ENCODE data around the gene SLC25A2. TPM values are rescaled to one million over a fixed set of nuclear protein-coding genes. Genes with fewer than 3 reads are reported as not detected.

Gene SLC25A2
- total and polyA plus RNA-seq, 2 of the 13 experiments (the other 11 are each of a cell fraction or from before 2014, with no cell fraction given): 0.13 TPM; not detected in 1

- TF ChIP-seq BORCS8-MEF2B (CRISPR knock-in tag; IDR thresholded peaks at IDR 0.05) (peak; percentile 88), LBX2 (CRISPR knock-in tag; IDR thresholded peaks at IDR 0.05; ENCODE audit: borderline replicate concordance) (peak; percentile 46; the same call in 1 of the 2 replicates), ZBTB42 (CRISPR knock-in tag; IDR thresholded peaks at IDR 0.05) (0 out of 2 replicates have a peak, but pooled peaks have one; percentile 33), TBP (CRISPR knock-in tag; IDR thresholded peaks at IDR 0.05) (no peak), AKAP8 (CRISPR knock-in tag; IDR thresholded peaks at IDR 0.05) (no peak; the same call in 1 of the 2 replicates), CC2D1A (CRISPR knock-in tag; IDR thresholded peaks at IDR 0.05) (no peak), PPARG (CRISPR knock-in tag; conservative IDR thresholded peaks at IDR 0.05) (no peak), BCL6 (CRISPR knock-in tag; IDR thresholded peaks at IDR 0.05) (0 out of 2 replicates have a peak, but pooled peaks have one; percentile 27), MXD1 (CRISPR knock-in tag; IDR thresholded peaks at IDR 0.05) (no peak), MYPOP (CRISPR knock-in tag; IDR thresholded peaks at IDR 0.05) (no peak), CBX5 (CRISPR knock-in tag; IDR thresholded peaks at IDR 0.05; ENCODE audit: borderline replicate concordance) (peak; percentile 26; the same call in 1 of the 2 replicates), ZNF619 (CRISPR knock-in tag; IDR thresholded peaks at IDR 0.05) (peak; percentile 39), PHB2 (IDR thresholded peaks at IDR 0.05; ENCODE audit: partially characterized antibody) (no peak), TAF15 (IDR thresholded peaks at IDR 0.05; ENCODE audit: low read depth, low read length, poor library complexity, severe bottlenecking) (no peak), YEATS4 (CRISPR knock-in tag; IDR thresholded peaks at IDR 0.05; ENCODE audit: borderline replicate concordance) (peak; percentile 60), HMGXB3 (CRISPR knock-in tag; IDR thresholded peaks at IDR 0.05; ENCODE audit: borderline replicate concordance) (no peak), ZC3H13 (CRISPR knock-in tag; IDR thresholded peaks at IDR 0.05) (peak; percentile 77; the same call in 1 of the 2 replicates), ZNF660 (CRISPR knock-in tag; IDR thresholded peaks at IDR 0.05; ENCODE audit: borderline replicate concordance, low read depth) (no peak), ZNF264 (CRISPR knock-in tag; IDR thresholded peaks at IDR 0.05) (no peak), MTA1 (CRISPR knock-in tag; IDR thresholded peaks at IDR 0.05; ENCODE audit: borderline replicate concordance) (peak; percentile 36; the same call in 1 of the 2 replicates), IRF9 (CRISPR knock-in tag; IDR thresholded peaks at IDR 0.05; ENCODE audit: borderline replicate concordance) (peak; percentile 79; the same call in 1 of the 2 replicates)
These were observed 16.6 kb upstream of the SLC25A2 start, which contains the start of gene TAF7 (continued) for GRCh38 chr5:141320225-141321169.
